Right lobe of liver (tissue), 4 donors: ENCODE data around the gene KCNN2.
A peak's percentile ranks its signal among the peaks of the same experiment; 100 is the strongest.

Source experiments
- CTCF ChIP-seq, 4 donors: fragments of 200-600 bp in 3 of 4; fragments of 450-650 bp in 1 of 4; IDR thresholded peaks; one replicate each; pipeline versions ENCODE4 v1.5.1 to v1.8.0; 2016 to 2022; ENCODE audit warnings: antibody characterized with exemption in 4 of 4, mild to moderate bottlenecking in 2 of 4
- POLR2A ChIP-seq: fragments of 450-650 bp; IDR thresholded peaks from one replicate; pipeline ENCODE4 v1.6.1; 2017; ENCODE audit warnings: antibody characterized with exemption, mild to moderate bottlenecking
- donor health status: DM: no; HTN: no; CAD: no.
- donor health status: DM: no; HTN: no; CAD: no.
- donor health status: DM: no; HTN: yes; CAD: no.

GRCh38 chr5:114358329-114358728 lies 3.5 kb upstream of the KCNN2 start:
- peak; percentile 14 to 28 (median 25) for TF ChIP-seq CTCF (IDR thresholded peaks at IDR 0.05)
- no peak for TF ChIP-seq POLR2A
